GM11168 (cell line): ENCODE results near the gene TAF11L4.
"Not testable (repeated sequence)": the region's sequence is repeated elsewhere in the genome, so short reads cannot be mapped to it uniquely, and the experiment has no call there.

Experiments used
- in situ Hi-C: fragments of 300-500 bp; cut with MboI; formaldehyde crosslinking; loops from one replicate; pipeline ENCODE4 v1.12.0; 2022; ENCODE audit warnings: low sequenced_read_pairs; ENCODE audit not compliant: unreplicated experiment

TAF11L4 gene

DNA sequence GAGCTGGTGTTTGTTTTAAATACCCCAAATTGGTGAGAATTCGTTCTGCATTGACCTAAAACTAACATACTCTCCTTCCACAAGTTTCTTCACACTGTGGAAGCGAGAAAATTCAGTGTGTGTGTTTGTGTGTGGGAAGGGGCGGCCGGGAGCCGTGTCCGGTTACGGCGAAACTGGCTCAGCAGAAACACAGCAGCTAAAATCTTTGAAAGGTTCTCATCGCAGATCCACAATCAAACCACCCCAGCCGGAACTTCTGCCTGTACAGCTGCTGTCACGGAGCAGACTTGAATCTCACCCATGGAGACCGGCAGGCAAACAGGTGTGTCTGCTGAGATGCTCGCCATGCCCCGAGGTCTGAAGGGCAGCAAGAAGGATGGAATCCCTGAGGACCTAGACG, at the start of gene TAF11L4:
TAF11L4 (plus strand) TSS at position 301 of the 400 bp plus-strand sequence.
- in situ Hi-C loops: loop anchor here (10.0 kb wide), 1 partner anchor 83 kb away; the partner anchor contains the start of gene TAF11L11

DNA sequence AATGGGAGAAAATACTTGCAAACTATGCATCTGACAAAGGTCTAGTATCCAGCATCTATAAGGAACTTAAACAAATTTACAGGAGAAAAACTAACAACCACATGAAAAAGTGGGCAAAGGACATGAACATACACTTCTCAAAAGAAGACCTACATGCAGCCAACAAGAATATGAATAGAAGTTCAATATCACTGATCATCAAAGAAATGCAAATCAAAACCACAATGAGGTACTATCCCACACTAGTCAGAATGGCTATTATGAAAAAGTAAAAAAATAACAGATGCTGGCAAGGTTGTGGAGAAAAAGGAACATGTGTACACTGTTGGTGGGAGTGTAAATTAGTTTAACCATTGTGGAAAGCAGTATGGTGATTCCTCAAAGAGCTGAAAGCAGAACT, 46.5 kb upstream of the TAF11L4 start:
- in situ Hi-C loops: not testable (repeated sequence)

DNA sequence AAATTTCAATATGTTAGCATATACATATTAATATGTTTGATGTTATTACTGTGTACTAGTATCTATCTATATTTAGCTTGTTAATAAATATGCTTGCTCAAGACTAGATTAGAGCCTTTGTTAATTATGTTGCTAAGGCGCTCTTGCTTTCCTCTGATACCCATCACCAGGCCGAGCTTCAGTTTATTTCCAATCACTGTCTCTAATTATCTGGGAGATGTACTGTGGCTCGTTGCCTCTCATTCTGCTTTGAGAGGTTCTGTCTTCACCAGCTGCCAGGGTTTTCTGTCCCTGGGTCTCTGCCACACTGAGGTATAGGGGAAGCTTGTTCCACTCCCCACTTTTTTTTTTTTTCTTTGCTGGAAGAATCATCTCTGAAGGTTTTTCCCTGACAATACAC, 44.6 kb upstream of the TAF11L4 start:
- in situ Hi-C loops: no loop called here

DNA sequence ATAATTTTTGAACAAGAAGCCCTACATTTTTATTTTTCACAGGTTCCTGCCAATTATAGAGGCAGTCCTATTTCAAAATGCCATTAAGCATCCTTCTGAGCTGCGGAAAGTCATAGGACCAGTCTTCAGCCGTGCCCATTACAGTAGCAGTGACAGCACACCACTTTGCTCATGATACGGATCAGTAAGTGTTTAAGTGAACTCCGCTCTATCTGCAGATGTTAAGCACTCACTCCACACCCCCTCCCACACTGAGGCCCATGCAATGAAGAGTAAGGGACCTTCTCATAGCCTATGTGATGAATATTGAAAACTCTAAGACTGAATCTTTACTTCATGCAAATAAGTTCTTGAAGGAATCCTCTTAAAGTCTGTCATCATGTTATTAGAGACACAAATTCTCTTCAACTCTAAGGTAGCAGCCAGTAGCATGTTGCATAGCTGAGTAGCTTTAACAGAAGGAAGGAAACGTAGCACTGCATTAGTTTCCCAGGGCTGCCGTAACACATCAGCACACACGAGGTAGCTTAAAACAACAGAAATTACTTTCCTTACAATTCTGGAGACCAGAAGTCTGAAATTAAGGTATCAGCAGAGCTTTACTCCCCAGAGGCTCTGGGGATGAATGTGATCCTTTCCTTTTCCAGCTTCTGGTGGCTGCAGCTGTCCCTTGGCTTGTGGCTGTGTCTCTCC, 43.9 kb upstream of the TAF11L4 start:
- in situ Hi-C loops: no loop called here

DNA sequence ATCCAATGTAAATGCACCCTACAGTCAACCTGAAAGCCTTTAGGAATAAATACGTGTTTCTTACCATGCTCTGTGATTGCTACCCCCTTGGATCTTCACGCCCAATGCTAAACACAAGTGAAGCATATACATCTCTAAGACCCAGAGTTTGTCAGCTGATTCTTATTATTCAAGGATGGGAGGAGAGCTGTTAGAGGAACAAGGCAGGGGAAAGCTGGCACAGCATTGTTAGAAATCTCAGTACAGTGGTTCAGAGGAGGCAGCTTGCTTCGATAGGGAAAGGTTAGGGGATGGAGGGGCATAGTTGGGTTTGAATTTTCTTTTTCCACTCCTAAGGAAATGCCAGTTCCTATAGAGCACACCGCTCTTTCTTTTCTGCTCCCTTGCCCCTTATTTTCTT, 40.2 kb upstream of the TAF11L4 start:
- in situ Hi-C loops: no loop called here

DNA sequence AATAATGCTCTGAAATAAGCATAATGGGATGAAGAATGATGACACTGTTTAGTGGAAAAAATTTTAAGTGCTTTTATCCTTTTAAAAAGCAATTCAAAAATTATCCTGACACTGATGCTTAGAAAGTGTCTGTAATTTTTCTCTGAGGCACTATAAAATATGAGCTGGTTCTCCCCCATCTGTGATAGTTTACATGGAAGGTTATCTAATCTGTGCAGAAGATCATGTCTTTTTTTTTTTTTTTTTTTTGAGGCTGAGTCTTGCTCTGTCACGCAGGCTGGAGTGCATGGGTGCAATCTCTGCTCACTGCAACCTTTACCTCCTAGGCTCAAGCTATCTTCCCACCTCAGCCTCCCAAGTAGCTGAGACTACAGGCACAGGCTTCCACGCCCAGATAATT, 38.8 kb upstream of the TAF11L4 start:
- in situ Hi-C loops: no loop called here

GRCh38 chr5:17486464-17487173, 35.0 kb upstream of the TAF11L4 start:
- in situ Hi-C loops: not testable (repeated sequence)

- in situ Hi-C loops: no loop called here
Observed at GRCh38 chr5:17487174-17487512, 34.5 kb upstream of the TAF11L4 start.

GRCh38 chr5:17491257-17491656, 30.3 kb upstream of the TAF11L4 start:
- in situ Hi-C loops: not testable (repeated sequence)

GRCh38 chr5:17492770-17493169, 28.8 kb upstream of the TAF11L4 start:
- in situ Hi-C loops: no loop called here

GRCh38 chr5:17497446-17497845, 24.2 kb upstream of the TAF11L4 start:
- in situ Hi-C loops: no loop called here

DNA sequence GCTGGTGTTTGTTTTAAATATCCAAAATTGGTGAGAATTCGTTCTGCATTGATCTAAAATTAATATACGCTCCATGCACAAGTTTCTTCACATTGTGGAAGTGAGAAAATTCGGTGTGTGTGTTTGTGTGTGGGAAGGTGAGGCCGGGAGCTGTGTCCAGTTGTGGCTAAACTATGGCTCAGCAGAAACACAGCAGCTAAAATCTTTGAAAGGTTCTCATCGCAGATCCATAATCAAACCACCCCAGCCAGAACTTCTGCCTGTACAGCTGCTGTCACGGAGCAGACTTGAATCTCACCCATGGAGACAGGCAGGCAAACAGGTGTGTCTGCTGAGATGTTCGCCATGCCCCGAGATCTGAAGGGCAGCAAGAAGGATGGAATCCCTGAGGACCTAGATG, 23.7 kb upstream of the TAF11L4 start, which contains the start of gene TAF11L2:
TAF11L2 (plus strand) TSS at position 301 of the 400 bp plus-strand sequence.
- in situ Hi-C loops: not testable (repeated sequence)

DNA sequence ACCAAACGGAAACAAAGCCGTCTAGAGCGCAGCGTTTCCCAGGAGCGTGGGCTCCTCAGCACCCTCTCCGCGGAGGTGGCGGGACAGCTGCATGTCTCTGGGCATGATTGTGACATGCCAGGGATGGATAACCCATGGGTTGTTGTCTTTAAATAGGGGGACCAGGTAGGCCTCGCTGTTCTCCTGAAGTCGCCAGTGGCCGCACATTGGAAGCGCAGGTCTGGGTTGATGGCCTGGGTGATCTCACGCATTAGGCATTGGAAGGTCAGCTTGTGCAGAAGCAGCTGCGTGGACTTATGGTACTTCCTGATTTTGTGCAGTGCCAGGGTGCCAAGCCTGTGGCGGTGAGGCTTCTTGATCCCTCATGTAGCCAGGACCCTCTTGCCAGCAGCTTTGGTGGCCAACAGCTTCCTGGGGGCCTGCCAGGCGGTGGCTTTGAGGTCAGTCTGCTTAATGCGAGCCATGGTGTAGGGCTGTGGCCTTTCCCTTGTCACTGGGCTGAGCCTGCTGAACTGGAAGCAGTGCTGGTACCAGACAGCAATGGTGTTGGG, 9.8 kb upstream of the TAF11L4 start:
- in situ Hi-C loops: no loop called here

DNA sequence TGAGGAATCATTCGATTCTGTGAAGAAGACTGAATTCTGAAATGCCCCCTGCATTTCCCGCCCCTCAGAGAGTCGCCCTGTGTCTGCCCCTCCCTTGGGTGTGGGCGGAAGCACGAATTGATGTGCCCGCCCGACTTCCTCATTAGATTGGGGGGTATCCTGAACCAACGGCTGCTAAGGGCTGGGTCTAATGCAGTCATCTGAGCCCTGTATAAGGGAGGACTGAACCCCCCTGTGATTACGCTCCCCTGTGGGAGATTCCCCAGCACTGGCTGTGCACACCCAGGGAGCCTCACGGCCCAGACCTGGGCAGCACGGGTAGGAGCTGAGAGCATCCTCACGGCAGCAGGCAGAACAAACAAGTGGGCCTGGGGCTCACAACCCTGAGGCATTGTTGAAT, 4.1 kb upstream of the TAF11L4 start:
- in situ Hi-C loops: not testable (repeated sequence)

- in situ Hi-C loops: not testable (repeated sequence)
Observed at GRCh38 chr5:17518067-17518466, 3.5 kb upstream of the TAF11L4 start, which contains the start of gene TAF11L3. TSS of gene TAF11L3 (plus strand) at chr5:17518367.

- in situ Hi-C loops: not testable (repeated sequence)
Observed at GRCh38 chr5:17519508-17519907, 2.1 kb upstream of the TAF11L4 start.

DNA sequence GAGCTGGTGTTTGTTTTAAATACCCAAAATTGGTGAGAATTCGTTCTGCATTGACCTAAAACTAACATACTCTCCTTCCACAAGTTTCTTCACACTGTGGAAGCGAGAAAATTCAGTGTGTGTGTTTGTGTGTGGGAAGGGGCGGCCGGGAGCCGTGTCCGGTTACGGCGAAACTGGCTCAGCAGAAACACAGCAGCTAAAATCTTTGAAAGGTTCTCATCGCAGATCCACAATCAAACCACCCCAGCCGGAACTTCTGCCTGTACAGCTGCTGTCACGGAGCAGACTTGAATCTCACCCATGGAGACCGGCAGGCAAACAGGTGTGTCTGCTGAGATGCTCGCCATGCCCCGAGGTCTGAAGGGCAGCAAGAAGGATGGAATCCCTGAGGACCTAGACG, 3.3 kb downstream of the TAF11L4 start, which contains the start of gene TAF11L5:
TAF11L5 (plus strand) TSS at position 301 of the 400 bp plus-strand sequence.
- in situ Hi-C loops: loop anchor here (10.0 kb wide), 1 partner anchor 80 kb away; the partner anchor contains the start of gene TAF11L11

GRCh38 chr5:17526504-17526903, 4.9 kb downstream of the TAF11L4 start:
- in situ Hi-C loops: loop anchor here (10.0 kb wide), 1 partner anchor 78 kb away; the partner anchor contains the start of gene TAF11L11

DNA sequence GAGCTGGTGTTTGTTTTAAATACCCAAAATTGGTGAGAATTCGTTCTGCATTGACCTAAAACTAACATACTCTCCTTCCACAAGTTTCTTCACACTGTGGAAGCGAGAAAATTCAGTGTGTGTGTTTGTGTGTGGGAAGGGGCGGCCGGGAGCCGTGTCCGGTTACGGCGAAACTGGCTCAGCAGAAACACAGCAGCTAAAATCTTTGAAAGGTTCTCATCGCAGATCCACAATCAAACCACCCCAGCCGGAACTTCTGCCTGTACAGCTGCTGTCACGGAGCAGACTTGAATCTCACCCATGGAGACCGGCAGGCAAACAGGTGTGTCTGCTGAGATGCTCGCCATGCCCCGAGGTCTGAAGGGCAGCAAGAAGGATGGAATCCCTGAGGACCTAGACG, 6.8 kb downstream of the TAF11L4 start, which contains the start of gene TAF11L6:
TAF11L6 (plus strand) TSS at position 301 of the 400 bp plus-strand sequence.
- in situ Hi-C loops: loop anchor here (10.0 kb wide), 1 partner anchor 76 kb away; the partner anchor contains the start of gene TAF11L11
